ENCODE results near the gene PLA2R1.

The PLA2R1 gene

GRCh38 chr2:160062292-160063005 lies at the start of gene PLA2R1:
PLA2R1 (minus strand) TSS chr2:160062615; CDS start chr2:160062403, 212 bp downstream.
- FAIRE-seq, result no peak

GRCh38 chr2:160110674-160111239 lies 48.3 kb upstream of the PLA2R1 start:
- FAIRE-seq, result no peak

- FAIRE-seq, result no peak
These were observed 47.7 kb upstream of the PLA2R1 start for GRCh38 chr2:160109939-160110673.

- no peak for FAIRE-seq
These were observed 46.8 kb upstream of the PLA2R1 start for GRCh38 chr2:160109243-160109642.

GRCh38 chr2:160108646-160109045 lies 46.2 kb upstream of the PLA2R1 start:
- FAIRE-seq, result no peak

GRCh38 chr2:160105366-160105765 lies 43.0 kb upstream of the PLA2R1 start:
- FAIRE-seq, result no peak

GRCh38 chr2:160104115-160104514 lies 41.7 kb upstream of the PLA2R1 start:
- FAIRE-seq, result no peak

- FAIRE-seq, result no peak
These were observed 34.9 kb upstream of the PLA2R1 start for GRCh38 chr2:160097326-160097725.

- no peak for FAIRE-seq
These were observed 34.0 kb upstream of the PLA2R1 start for GRCh38 chr2:160096409-160096808.

GRCh38 chr2:160092445-160092844 lies 30.0 kb upstream of the PLA2R1 start:
- FAIRE-seq, result no peak

GRCh38 chr2:160091381-160091780 lies 29.0 kb upstream of the PLA2R1 start:
- FAIRE-seq, result no peak

- no peak for FAIRE-seq
These were observed 25.7 kb upstream of the PLA2R1 start for GRCh38 chr2:160087854-160088745.

- no peak for FAIRE-seq
These were observed 23.2 kb upstream of the PLA2R1 start for GRCh38 chr2:160085662-160086061.

- FAIRE-seq, result no peak
These were observed 15.7 kb upstream of the PLA2R1 start for GRCh38 chr2:160077912-160078810.

- FAIRE-seq, result no peak
These were observed 14.5 kb upstream of the PLA2R1 start for GRCh38 chr2:160076914-160077313.

GRCh38 chr2:160076241-160076640 lies 13.8 kb upstream of the PLA2R1 start:
- FAIRE-seq, result no peak

GRCh38 chr2:160075171-160075570 lies 12.8 kb upstream of the PLA2R1 start:
- no peak for FAIRE-seq

GRCh38 chr2:160073284-160073888 lies 11.0 kb upstream of the PLA2R1 start:
- peak; percentile 62 for FAIRE-seq

- peak; percentile 14 for FAIRE-seq
These were observed 6.5 kb upstream of the PLA2R1 start for GRCh38 chr2:160068906-160069305.

GRCh38 chr2:160064916-160065315 lies 2.5 kb upstream of the PLA2R1 start:
- FAIRE-seq, result no peak

GRCh38 chr2:160063879-160064612 lies 1.6 kb upstream of the PLA2R1 start:
- no peak for FAIRE-seq

All from colon (tissue), 2 donors.